MM.1S (cell line): ENCODE results near the gene UNC13C.

Experiments
- EZH2 ChIP-seq: fragments of 300-600 bp; sonication (generic); optimal IDR thresholded peaks from 2 replicates; pipeline ENCODE3; 2017; ENCODE audit warnings: low read depth, mild to moderate bottlenecking, antibody characterized with exemption, low read length, mixed read lengths
- EZH2phosphoT487 ChIP-seq: fragments of 300-600 bp; sonication (generic); IDR thresholded peaks from 2 replicates; pipeline ENCODE4 v1.6.1; 2018; ENCODE audit warnings: antibody characterized with exemption, low read length
- TF ChIP-seq, protein P1 (sequence below): fragments of 300-600 bp; sonication (generic); IDR thresholded peaks from 2 replicates; pipeline ENCODE4 v1.5.1; 2016; ENCODE audit warnings: antibody characterized with exemption, low read length, mixed read lengths

GRCh38 chr15:53982071-53982680 is 3.9 kb downstream of the UNC13C start:
- TF ChIP-seq, protein P1, sequence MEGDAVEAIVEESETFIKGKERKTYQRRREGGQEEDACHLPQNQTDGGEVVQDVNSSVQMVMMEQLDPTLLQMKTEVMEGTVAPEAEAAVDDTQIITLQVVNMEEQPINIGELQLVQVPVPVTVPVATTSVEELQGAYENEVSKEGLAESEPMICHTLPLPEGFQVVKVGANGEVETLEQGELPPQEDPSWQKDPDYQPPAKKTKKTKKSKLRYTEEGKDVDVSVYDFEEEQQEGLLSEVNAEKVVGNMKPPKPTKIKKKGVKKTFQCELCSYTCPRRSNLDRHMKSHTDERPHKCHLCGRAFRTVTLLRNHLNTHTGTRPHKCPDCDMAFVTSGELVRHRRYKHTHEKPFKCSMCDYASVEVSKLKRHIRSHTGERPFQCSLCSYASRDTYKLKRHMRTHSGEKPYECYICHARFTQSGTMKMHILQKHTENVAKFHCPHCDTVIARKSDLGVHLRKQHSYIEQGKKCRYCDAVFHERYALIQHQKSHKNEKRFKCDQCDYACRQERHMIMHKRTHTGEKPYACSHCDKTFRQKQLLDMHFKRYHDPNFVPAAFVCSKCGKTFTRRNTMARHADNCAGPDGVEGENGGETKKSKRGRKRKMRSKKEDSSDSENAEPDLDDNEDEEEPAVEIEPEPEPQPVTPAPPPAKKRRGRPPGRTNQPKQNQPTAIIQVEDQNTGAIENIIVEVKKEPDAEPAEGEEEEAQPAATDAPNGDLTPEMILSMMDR, result no peak
- no peak for TF ChIP-seq EZH2
- TF ChIP-seq EZH2phosphoT487, result no peak
